Measurements from ENCODE around the gene LRR1. TPM values are rescaled to one million over a fixed set of nuclear protein-coding genes. Genes with fewer than 3 reads are reported as not detected.
"Not testable (repeated sequence)": the region's sequence is repeated elsewhere in the genome, so short reads cannot be mapped to it uniquely, and the experiment has no call there.

LRR1 gene
- total and polyA plus RNA-seq, 5 experiments from 2014 or later = 8.5 to 12.9 (median 10.4) TPM

GRCh38 chr14:49637534-49638078, 38.9 kb downstream of the LRR1 start:
- H3K36me3 Mint-ChIP-seq = peaks cover 0 to 32% (median 2%) of the 10 kb centered on the region in 3 donors
- no peak for ATAC-seq
- peaks cover 31 to 71% (median 67%) of the 10 kb centered on the region in 4 donors for H3K4me1 Mint-ChIP-seq
- peak overlapping the region in 5 of 10 donors; percentile 30 to 97 (median 46) for H3K4me3 Mint-ChIP-seq
- DNase-seq = no peak
- H3K9me3 Mint-ChIP-seq = no peaks in the 10 kb centered on the region
- POLR2A ChIA-PET = interaction anchor here (1.9 kb wide), 1 partner anchor 17 kb away, joined by 4 read pairs; the partner anchor contains the start of genes MGAT2 and RPL36AL
- H3K27ac Mint-ChIP-seq = peak overlapping the region in 7 of 10 donors; percentile 38 to 98 (median 63)
- H3K27me3 Mint-ChIP-seq = no peaks in the 10 kb centered on the region

- POLR2A ChIA-PET = interaction anchor here (0.5 to 0.7 kb wide), 2 partner anchors 16 to 62 kb away, joined by 4 to 6 read pairs; no protein-coding TSS in a partner anchor
- Mint-ChIP-seq H3K27me3 (no peaks in the 10 kb centered on the region), H3K4me1 (peaks cover 27 to 62% (median 58%) of the 10 kb centered on the region in 4 donors), H3K36me3 (peaks cover 0 to 29% (median 2%) of the 10 kb centered on the region in 3 donors), H3K27ac (peak overlapping the region in 8 of 10 donors; percentile 8 to 90 (median 46)), H3K4me3 (no peak overlapping the region), H3K9me3 (no peaks in the 10 kb centered on the region)
- DNase-seq (no peak), ATAC-seq (no peak)
These were observed 42.0 kb downstream of the LRR1 start for GRCh38 chr14:49640540-49641417.

GRCh38 chr14:49641697-49642129, 43.0 kb downstream of the LRR1 start:
- no peak overlapping the region for H3K4me3 Mint-ChIP-seq
- H3K27ac Mint-ChIP-seq = peak overlapping the region in 9 of 10 donors; percentile 1 to 90 (median 57)
- POLR2A ChIA-PET = no interaction called here
- DNase-seq (no peak), ATAC-seq (no peak)
- no peaks in the 10 kb centered on the region for H3K27me3 Mint-ChIP-seq
- H3K9me3 Mint-ChIP-seq = no peaks in the 10 kb centered on the region
- peaks cover 0 to 28% (median under 1%) of the 10 kb centered on the region in 3 donors for H3K36me3 Mint-ChIP-seq
- peaks cover 26 to 53% (median 52%) of the 10 kb centered on the region in 4 donors for H3K4me1 Mint-ChIP-seq

- POLR2A ChIA-PET = interaction anchor here (1.0 kb wide), 1 partner anchor 8 kb away, joined by 3 read pairs; the partner anchor contains the start of gene DNAAF2
- Mint-ChIP-seq H3K4me3 (no peak overlapping the region), H3K27me3 (no peaks in the 10 kb centered on the region), H3K27ac (peak overlapping the region in 9 of 10 donors; percentile 1 to 90 (median 47)), H3K4me1 (peaks cover 26 to 53% (median 51%) of the 10 kb centered on the region in 4 donors), H3K36me3 (peaks cover 0 to 23% (median 0%) of the 10 kb centered on the region in 3 donors), H3K9me3 (no peaks in the 10 kb centered on the region)
- DNase-seq (no peak), ATAC-seq (no peak)
These were observed 43.4 kb downstream of the LRR1 start for GRCh38 chr14:49642163-49642562.

GRCh38 chr14:49653508-49653907, 54.8 kb downstream of the LRR1 start:
- Mint-ChIP-seq H3K27ac (peak overlapping the region in 1 of 10 donors; percentile 41), H3K4me1 (peaks cover 0 to 4% (median 1%) of the 10 kb centered on the region in 4 donors), H3K4me3 (no peak overlapping the region), H3K36me3 (no peaks in the 10 kb centered on the region), H3K27me3 (no peaks in the 10 kb centered on the region), H3K9me3 (no peaks in the 10 kb centered on the region)
- DNase-seq = no peak
- no peak for ATAC-seq
- POLR2A ChIA-PET = no interaction called here

GRCh38 chr14:49654511-49654910, 55.8 kb downstream of the LRR1 start:
- DNase-seq = no peak
- Mint-ChIP-seq H3K4me3 (no peak overlapping the region), H3K9me3 (no peaks in the 10 kb centered on the region), H3K4me1 (peaks cover 0 to 4% (median 1%) of the 10 kb centered on the region in 4 donors), H3K27ac (no peak overlapping the region), H3K27me3 (no peaks in the 10 kb centered on the region), H3K36me3 (no peaks in the 10 kb centered on the region)
- POLR2A ChIA-PET = no interaction called here
- no peak for ATAC-seq

- H3K4me3 Mint-ChIP-seq, H3K27me3 Mint-ChIP-seq, POLR2A ChIA-PET, H3K9me3 Mint-ChIP-seq, DNase-seq, H3K36me3 Mint-ChIP-seq, ATAC-seq, H3K4me1 Mint-ChIP-seq: not testable (repeated sequence)
- peak overlapping the region in 1 of 10 donors; percentile 37 for H3K27ac Mint-ChIP-seq
These were observed 58.8 kb downstream of the LRR1 start for GRCh38 chr14:49657500-49657899.

- Mint-ChIP-seq H3K4me1 (no peaks in the 10 kb centered on the region), H3K36me3 (no peaks in the 10 kb centered on the region), H3K4me3 (no peak overlapping the region), H3K27me3 (no peaks in the 10 kb centered on the region), H3K9me3 (no peaks in the 10 kb centered on the region), H3K27ac (peak overlapping the region in 1 of 10 donors; percentile 35)
- ATAC-seq = no peak
- POLR2A ChIA-PET = no interaction called here
- no peak for DNase-seq
These were observed 61.1 kb downstream of the LRR1 start for GRCh38 chr14:49659526-49660455.

Other genes with a start within 250 kb of the LRR1 start
- gene RPS29, start 12.6 kb upstream of the LRR1 start, total RNA-seq = 1,000 to 10,000 TPM; 2,453 to 3,084 TPM
- gene RPS29, start 12.6 kb upstream of the LRR1 start, polyA plus RNA-seq = over 10,000 TPM; 11,853 to 13,490 (median 12,998) TPM
- 100 to 1,000 TPM; 259 to 268 TPM for gene RPL36AL, start 21.7 kb downstream of the LRR1 start, total RNA-seq
- 100 to 1,000 TPM; 489 to 628 (median 623) TPM for gene RPL36AL, start 21.7 kb downstream of the LRR1 start, polyA plus RNA-seq
- gene MGAT2, start 21.9 kb downstream of the LRR1 start, total RNA-seq = 10 to 100 TPM; 24.9 to 26.9 TPM
- gene MGAT2, start 21.9 kb downstream of the LRR1 start, polyA plus RNA-seq = 10 to 100 TPM; 15.8 to 25.9 (median 19.8) TPM
- 1 to 10 TPM; 6.9 TPM for gene DNAAF2, start 36.3 kb downstream of the LRR1 start, total RNA-seq
- 10 to 100 TPM; 10.1 to 16.7 (median 12.3) TPM for gene DNAAF2, start 36.3 kb downstream of the LRR1 start, polyA plus RNA-seq
- 1 to 10 TPM; 1.9 to 2.0 TPM for gene POLE2, start 89.3 kb downstream of the LRR1 start, total RNA-seq
- 1 to 10 TPM; 1.3 to 3.2 (median 1.6) TPM for gene POLE2, start 89.3 kb downstream of the LRR1 start, polyA plus RNA-seq
- gene KLHDC1, start 94.2 kb downstream of the LRR1 start, total RNA-seq = 10 to 100 TPM; 18.2 to 19.3 TPM
- gene KLHDC1, start 94.2 kb downstream of the LRR1 start, polyA plus RNA-seq = 1 to 10 TPM; 2.6 to 9.0 (median 3.2) TPM
- gene KLHDC2, start 169.2 kb downstream of the LRR1 start, total RNA-seq = 10 to 100 TPM; 93.3 to 96.6 TPM
- 10 to 100 TPM; 72.5 to 77.4 (median 75.5) TPM for gene KLHDC2, start 169.2 kb downstream of the LRR1 start, polyA plus RNA-seq